ENCODE results near the gene FBXO3.
"Not testable (repeated sequence)": the region's sequence is repeated elsewhere in the genome, so short reads cannot be mapped to it uniquely, and the experiment has no call there.

Gene FBXO3

GRCh38 chr11:33772300-33772699 lies 2.0 kb downstream of the FBXO3 start:
- DNase-seq (ENCODE audit: low spot score): peak; percentile 17

- DNase-seq (ENCODE audit: low spot score): no peak
Measured at GRCh38 chr11:33770236-33770635, 4.1 kb downstream of the FBXO3 start.

DNA sequence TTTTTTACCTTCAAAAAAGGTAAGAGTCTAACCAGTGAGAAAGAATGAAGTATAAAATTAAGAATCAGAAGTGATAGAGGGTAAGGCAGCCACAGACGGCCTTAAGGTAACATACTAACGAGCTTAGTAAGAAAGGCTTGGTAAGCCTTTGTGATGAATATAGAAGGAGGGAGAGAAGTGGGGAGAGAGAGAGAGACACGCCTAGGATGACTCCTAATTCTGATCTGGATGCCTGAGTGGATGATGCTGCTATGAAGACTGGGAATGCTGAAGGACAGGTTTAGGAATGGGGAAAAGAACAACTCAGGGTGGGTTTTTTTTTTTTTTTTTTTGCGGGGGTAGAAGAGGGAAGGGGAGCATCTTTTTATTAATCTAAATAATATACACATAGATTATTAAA lies 4.8 kb downstream of the FBXO3 start:
- DNase-seq (ENCODE audit: low spot score): no peak

- DNase-seq (ENCODE audit: low spot score): no peak
Measured at GRCh38 chr11:33767624-33768023, 6.7 kb downstream of the FBXO3 start.

DNA sequence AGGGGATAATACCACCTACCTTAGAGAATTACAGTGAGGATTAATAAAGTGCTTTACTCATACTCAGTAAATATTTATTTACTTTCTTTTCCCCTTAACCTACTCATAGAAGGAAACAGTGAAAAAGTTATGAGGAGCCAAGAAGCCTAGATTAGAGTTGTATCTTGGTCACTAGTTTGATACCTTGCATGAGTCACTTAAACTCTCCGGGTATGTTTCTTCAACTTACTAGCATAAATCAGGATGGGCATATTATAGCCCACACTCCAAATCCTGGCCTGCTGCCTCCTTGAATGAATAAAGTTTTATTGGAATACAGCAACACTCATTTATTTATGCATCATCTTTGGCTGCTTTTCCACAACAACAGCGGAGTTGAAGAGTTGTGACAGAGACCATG lies 8.2 kb downstream of the FBXO3 start:
- DNase-seq (ENCODE audit: low spot score): no peak

- DNase-seq (ENCODE audit: low spot score): no peak
Measured at GRCh38 chr11:33761471-33761870, 12.8 kb downstream of the FBXO3 start.

GRCh38 chr11:33753304-33753967 lies 20.9 kb downstream of the FBXO3 start:
- no peak for DNase-seq (ENCODE audit: low spot score)

DNA sequence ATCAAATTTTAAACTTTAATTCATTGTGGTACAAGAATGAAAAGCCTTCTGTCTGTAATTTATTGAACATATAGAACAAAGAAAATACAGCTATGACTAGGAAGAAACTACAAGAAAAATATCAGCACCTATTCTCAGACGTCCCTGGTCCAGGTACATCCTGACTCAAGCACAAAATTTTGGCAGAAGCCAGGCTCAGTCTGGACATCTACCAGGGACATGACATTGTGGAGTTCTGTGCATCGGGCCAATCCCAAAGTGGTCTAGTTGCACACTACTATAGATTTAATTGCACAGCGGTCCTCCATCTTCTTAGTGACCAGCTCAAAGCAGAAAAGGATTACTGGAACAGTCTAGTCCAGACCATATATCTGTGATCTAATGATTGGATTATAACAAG lies 22.4 kb downstream of the FBXO3 start:
- DNase-seq (ENCODE audit: low spot score): no peak

DNA sequence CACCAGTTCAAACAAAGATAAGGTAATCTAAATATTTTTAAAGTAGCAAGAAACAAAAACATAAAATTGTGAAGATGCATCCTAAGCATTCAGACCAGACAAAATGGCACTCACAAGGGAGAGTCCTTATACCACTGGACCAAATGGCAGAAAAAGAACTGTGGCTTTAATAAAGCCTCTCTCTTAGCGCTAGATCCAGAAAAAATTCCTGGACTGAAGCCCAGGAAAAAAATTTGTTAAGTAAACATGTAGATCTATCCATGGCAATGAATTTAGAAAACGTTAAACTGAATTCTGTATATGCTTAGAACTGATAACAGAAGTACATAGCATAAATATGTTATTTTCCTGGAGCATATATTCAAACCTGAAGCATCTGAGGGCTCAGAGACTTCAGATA lies 26.3 kb downstream of the FBXO3 start:
- DNase-seq (ENCODE audit: low spot score): no peak

GRCh38 chr11:33743291-33743690 lies 31.0 kb downstream of the FBXO3 start:
- DNase-seq (ENCODE audit: low spot score): no peak

DNA sequence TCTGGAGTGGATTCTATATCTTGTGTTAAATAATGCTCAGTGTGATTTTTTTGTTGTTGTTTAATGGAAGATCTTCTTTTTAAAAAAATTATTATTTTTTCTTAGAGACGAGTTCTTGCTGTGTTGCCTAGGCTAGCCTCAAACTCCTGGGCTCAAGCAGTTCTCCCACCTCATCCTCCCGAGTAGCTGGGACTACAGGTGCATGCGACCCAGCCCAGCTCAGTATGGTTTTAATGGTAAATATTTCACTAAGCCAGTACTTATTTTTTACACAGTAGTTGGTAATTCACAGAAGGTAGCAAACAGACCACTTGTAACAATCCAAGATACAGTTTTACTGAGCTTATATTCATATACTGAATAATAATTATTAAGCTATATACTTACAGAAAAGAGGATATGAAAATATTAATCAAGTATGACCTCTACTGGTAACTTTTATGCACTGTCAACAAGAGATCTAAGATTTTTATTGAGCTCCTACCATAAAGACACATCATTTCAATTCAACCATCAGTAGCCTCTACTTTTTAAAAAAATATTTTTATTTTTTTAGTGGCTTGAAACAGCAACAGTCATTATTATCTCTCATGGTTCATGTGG lies 32.0 kb downstream of the FBXO3 start:
- DNase-seq (ENCODE audit: low spot score): peak; percentile 40

DNA sequence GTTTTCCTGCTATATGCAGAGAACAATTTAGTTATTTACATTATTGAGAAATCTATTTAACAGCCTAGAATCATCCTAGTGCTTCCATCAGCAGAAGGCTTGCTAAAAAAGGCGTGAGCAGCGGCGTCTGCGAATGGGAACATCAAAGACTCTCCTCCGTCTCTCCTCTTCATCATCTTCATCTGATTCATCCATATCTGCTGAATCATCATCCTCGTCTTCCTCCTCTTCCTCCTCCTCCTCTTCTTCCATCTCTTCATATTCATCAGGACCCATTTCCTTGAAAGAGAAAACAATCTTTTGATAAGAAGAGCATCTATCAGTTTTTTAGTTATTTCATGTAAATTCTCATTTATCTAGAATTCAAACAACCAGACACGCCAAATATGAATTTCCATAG lies 32.5 kb downstream of the FBXO3 start:
- DNase-seq (ENCODE audit: low spot score): no peak

- no peak for DNase-seq (ENCODE audit: low spot score)
Measured at GRCh38 chr11:33737362-33737821, 36.9 kb downstream of the FBXO3 start.

GRCh38 chr11:33736148-33736812 lies 38.0 kb downstream of the FBXO3 start, which contains the start of gene CD59:
Gene CD59 (minus strand): TSS chr11:33736423. CDS start chr11:33722445, 13,978 bp downstream.
- peak; percentile 89 for DNase-seq (ENCODE audit: low spot score)

GRCh38 chr11:33735271-33736147 lies 38.8 kb downstream of the FBXO3 start:
- peak; percentile 48 for DNase-seq (ENCODE audit: low spot score)

- no peak for DNase-seq (ENCODE audit: low spot score)
Measured at GRCh38 chr11:33734441-33735270, 39.7 kb downstream of the FBXO3 start.

DNA sequence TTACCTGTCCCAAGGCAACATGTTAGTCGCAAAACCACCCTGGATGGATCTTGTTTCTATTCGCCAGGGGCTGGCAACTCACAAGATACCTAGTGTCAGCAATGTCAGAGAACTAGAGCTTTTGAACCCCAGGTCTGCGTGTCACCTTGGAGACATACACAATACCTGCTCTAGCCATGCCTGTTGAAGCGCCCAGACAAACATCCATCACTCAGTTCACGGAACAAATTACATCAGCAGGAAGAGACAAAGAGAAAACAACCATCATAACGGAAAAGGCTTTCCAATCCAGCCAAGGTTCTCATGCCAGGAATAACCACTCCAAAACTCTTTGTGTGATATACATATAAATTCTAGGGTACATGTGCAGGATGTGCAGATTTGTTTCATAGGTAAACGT lies 40.3 kb downstream of the FBXO3 start:
- DNase-seq (ENCODE audit: low spot score): no peak

DNA sequence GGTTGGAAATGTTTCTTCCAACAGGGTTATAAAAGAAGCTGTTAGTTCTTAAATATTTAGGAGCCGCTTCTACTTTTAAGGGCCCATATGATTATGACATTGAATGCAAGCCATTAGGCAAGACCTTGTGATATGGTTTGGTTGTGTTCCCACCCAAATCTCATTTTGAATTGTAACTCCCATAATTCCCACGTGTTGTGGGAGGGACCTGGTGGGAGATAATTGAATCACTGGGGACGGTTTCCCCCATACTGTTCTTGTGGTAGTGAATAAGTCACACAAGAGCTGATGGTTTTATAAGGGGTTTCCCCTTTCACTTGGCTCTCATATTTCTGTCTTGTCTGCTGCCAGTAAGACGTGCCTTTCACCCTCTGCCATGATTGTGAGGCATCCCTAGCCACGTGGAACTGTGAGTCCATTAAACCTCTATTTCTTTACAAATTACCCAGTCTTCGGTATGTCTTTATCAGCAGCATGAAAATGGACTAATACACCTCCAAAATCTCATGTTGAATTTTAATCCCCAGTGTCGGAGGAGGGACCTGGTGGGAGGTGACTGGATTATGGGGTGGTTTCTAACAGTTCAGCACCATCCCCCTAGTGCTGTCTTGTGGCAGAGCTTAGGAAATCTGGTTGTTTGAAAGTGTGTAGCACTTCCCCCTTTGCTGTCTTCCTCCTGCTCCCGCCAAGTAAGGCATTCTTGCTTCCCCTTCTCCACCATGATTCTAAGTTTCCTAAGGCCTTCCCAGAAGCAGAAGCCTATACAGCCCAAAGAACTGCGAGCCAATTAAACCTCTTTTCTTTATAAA lies 42.4 kb downstream of the FBXO3 start:
- DNase-seq (ENCODE audit: low spot score): peak; percentile 16

DNA sequence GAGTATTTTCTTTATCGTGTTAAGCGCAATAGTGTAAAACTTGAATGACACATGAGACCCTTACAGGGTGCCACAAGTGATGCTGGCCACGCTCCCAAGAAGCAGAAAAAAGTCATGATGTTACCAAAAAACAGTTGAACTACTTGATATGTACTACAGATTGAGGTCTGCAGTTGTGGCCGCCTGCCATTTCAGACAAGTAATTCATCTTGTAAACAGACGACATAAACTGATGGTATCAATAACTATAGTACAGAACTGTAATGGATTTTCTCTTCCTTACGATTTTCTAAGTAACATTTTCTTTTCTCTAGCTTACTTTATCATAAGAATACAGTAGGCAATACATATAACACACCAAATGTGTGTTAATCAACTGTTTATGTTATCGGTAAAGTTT lies 43.6 kb downstream of the FBXO3 start:
- DNase-seq (ENCODE audit: low spot score): no peak

- DNase-seq (ENCODE audit: low spot score): not testable (repeated sequence)
Measured at GRCh38 chr11:33729072-33729664, 45.2 kb downstream of the FBXO3 start.

Data from CD4-positive, alpha-beta T cell treated with Interleukin-2 at 100 ng/mL for 4 hours (primary cell).